KOPT-K1 (cell line): ENCODE results near the gene C15orf40.
"Not testable (repeated sequence)": the region's sequence is repeated elsewhere in the genome, so short reads cannot be mapped to it uniquely, and the experiment has no call there.

Experiments used
- H3K27ac ChIP-seq: fragments of 200-600 bp; sonication (generic); 2 replicates; pipeline ENCODE4 v1.5.1; 2016; ENCODE audit warnings: antibody characterized with exemption, mild to moderate bottlenecking, low read depth, low read length; ENCODE audit not compliant: poor library complexity, severe bottlenecking
- H3K36me3 ChIP-seq: fragments of 200-600 bp; sonication (generic); 2 replicates; pipeline ENCODE4 v1.5.1; 2017; ENCODE audit warnings: antibody characterized with exemption, mild to moderate bottlenecking, low read length, moderate library complexity; ENCODE audit not compliant: insufficient read depth
- H3K9me3 ChIP-seq: fragments of 200-600 bp; sonication (generic); 2 replicates; pipeline ENCODE4 v1.5.1; 2017; ENCODE audit warnings: antibody characterized with exemption, low read length, mild to moderate bottlenecking; ENCODE audit not compliant: insufficient read depth, poor library complexity, severe bottlenecking

The C15orf40 gene

GRCh38 chr15:83012076-83012426, 612 bp upstream of the C15orf40 start:
- Histone ChIP-seq H3K36me3 (peaks cover 44% of the 10 kb centered on the region), H3K27ac (peak overlapping the region; percentile 69), H3K9me3 (no peaks in the 10 kb centered on the region)

GRCh38 chr15:83010709-83011270, 649 bp downstream of the C15orf40 start:
- H3K27ac ChIP-seq: peak overlapping the region; percentile 69
- H3K9me3 ChIP-seq: no peaks in the 10 kb centered on the region
- H3K36me3 ChIP-seq: peaks cover 44% of the 10 kb centered on the region

GRCh38 chr15:83000672-83001031, 10.8 kb downstream of the C15orf40 start:
- not testable (repeated sequence) for H3K36me3 ChIP-seq, H3K9me3 ChIP-seq
- H3K27ac ChIP-seq: peak overlapping the region; percentile 53

GRCh38 chr15:82999905-83000671, 11.4 kb downstream of the C15orf40 start:
- Histone ChIP-seq H3K36me3 (peaks cover under 1% of the 10 kb centered on the region; the same call in 1 of the 2 replicates), H3K9me3 (no peaks in the 10 kb centered on the region), H3K27ac (peak overlapping the region; percentile 53)

- Histone ChIP-seq H3K9me3 (no peaks in the 10 kb centered on the region), H3K36me3 (no peaks in the 10 kb centered on the region), H3K27ac (no peak overlapping the region)
Measured at GRCh38 chr15:82999426-82999825, 12.0 kb downstream of the C15orf40 start.

- Histone ChIP-seq H3K36me3 (peaks cover 11% of the 10 kb centered on the region), H3K9me3 (no peaks in the 10 kb centered on the region), H3K27ac (no peak overlapping the region)
Measured at GRCh38 chr15:82995938-82996337, 15.5 kb downstream of the C15orf40 start.

- H3K9me3 ChIP-seq: no peaks in the 10 kb centered on the region
- H3K27ac ChIP-seq: no peak overlapping the region
- peaks cover 17% of the 10 kb centered on the region for H3K36me3 ChIP-seq
Measured at GRCh38 chr15:82995076-82995475, 16.4 kb downstream of the C15orf40 start.

- no peak overlapping the region for H3K27ac ChIP-seq
- peaks cover 34% of the 10 kb centered on the region for H3K36me3 ChIP-seq
- no peaks in the 10 kb centered on the region for H3K9me3 ChIP-seq
Measured at GRCh38 chr15:82993144-82993543, 18.3 kb downstream of the C15orf40 start.

GRCh38 chr15:82992436-82992998, 18.9 kb downstream of the C15orf40 start:
- peaks cover 36% of the 10 kb centered on the region for H3K36me3 ChIP-seq
- no peaks in the 10 kb centered on the region for H3K9me3 ChIP-seq
- no peak overlapping the region for H3K27ac ChIP-seq

- Histone ChIP-seq H3K9me3 (no peaks in the 10 kb centered on the region), H3K27ac (peak overlapping the region; percentile 84), H3K36me3 (peaks cover 29% of the 10 kb centered on the region)
Measured at GRCh38 chr15:82986442-82986780, 25.0 kb downstream of the C15orf40 start.

- Histone ChIP-seq H3K27ac (peak within 1 kb of the TSS; percentile 84), H3K9me3 (no peaks in the 10 kb centered on the region), H3K36me3 (peaks cover 24% of the 10 kb centered on the region)
Measured at GRCh38 chr15:82985688-82986441, 25.6 kb downstream of the C15orf40 start, which contains the start of gene RAMAC. RAMAC (plus strand) TSS chr15:82986210; CDS start chr15:82989019, 2,809 bp downstream.

- Histone ChIP-seq H3K9me3 (no peaks in the 10 kb centered on the region), H3K36me3 (no peaks in the 10 kb centered on the region; the same call in 1 of the 2 replicates), H3K27ac (no peak overlapping the region)
Measured at GRCh38 chr15:82980981-82981380, 30.5 kb downstream of the C15orf40 start.

- Histone ChIP-seq H3K27ac (no peak overlapping the region), H3K9me3 (no peaks in the 10 kb centered on the region), H3K36me3 (no peaks in the 10 kb centered on the region; the same call in 1 of the 2 replicates)
Measured at GRCh38 chr15:82979726-82980125, 31.7 kb downstream of the C15orf40 start.

GRCh38 chr15:82978438-82978837, 33.0 kb downstream of the C15orf40 start:
- no peak overlapping the region for H3K27ac ChIP-seq
- no peaks in the 10 kb centered on the region for H3K36me3 ChIP-seq
- no peaks in the 10 kb centered on the region for H3K9me3 ChIP-seq

- Histone ChIP-seq H3K27ac (no peak overlapping the region), H3K36me3 (no peaks in the 10 kb centered on the region), H3K9me3 (no peaks in the 10 kb centered on the region)
Measured at GRCh38 chr15:82977076-82977475, 34.4 kb downstream of the C15orf40 start.
